HG03558 (cell line): Measurements from ENCODE around the gene GRAMD2B.
A peak's percentile ranks its signal among the peaks of the same experiment; 100 is the strongest.
"Not testable (repeated sequence)": the region's sequence is repeated elsewhere in the genome, so short reads cannot be mapped to it uniquely, and the experiment has no call there.

Experiments used
- ATAC-seq: cut with Tn5 transposase; IDR thresholded peaks from one replicate; pipeline ENCODE4 v1.9.1; 2021; ENCODE audit warnings: moderate number of reproducible peaks; ENCODE audit not compliant: unreplicated experiment; ENCODE audit errors: extremely low read depth

Gene GRAMD2B

DNA sequence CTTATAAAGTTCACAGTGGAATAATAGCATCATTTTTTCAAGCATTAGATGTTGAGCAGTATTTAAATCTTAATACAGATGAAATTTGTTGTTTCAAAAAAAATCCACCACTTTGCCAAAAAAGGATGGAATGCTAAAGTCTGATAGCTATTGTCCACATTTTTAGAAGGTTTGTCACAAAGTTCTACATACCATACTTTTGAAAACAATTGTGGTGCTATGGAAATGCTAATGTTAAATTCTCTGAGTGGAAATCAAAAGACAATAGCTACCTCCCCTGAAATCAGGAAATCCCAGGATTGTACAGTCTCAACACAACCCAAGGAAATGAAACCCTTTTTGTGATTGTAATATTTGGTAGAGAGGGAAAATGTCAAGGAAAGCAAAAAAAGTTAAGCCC lies 19.3 kb upstream of the GRAMD2B start:
- no peak for ATAC-seq

DNA sequence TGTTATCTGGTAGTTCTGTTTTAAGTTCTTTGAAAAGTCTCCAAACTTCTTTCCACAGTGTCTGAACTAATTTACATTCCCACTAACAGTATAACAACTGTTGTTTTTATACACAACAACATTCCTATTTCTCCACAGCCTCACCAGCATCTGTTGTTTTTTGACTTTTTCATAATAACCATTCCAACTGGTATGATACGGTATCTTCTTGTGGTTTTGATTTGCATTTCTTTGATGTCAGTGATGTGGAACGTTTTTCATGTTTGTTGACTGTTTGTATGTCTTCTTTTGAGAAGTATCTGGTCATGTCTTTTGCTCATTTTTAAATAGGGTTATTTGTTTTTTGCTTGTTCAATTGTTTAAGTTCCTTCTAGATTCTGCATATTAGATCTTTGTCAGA lies 12.6 kb upstream of the GRAMD2B start:
- no peak for ATAC-seq

DNA sequence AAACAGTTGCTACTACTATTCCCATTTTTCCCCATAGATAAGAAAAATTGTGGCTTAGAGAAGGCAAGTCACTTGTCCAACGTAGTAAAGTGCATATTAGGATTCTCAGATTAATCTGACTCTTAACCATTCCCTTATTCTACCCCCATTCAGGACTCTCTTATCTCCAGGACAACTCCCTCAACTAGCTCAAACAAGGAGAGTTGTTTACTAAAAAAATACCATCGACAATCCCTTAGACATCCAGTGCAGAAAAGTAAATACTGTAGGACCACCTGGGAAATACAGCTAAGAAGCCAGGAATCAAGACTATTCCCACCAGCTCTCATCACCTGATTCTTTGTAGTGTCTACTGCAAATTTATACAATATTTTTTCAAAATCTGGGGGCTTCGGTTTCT lies 9.4 kb upstream of the GRAMD2B start:
- ATAC-seq: no peak

DNA sequence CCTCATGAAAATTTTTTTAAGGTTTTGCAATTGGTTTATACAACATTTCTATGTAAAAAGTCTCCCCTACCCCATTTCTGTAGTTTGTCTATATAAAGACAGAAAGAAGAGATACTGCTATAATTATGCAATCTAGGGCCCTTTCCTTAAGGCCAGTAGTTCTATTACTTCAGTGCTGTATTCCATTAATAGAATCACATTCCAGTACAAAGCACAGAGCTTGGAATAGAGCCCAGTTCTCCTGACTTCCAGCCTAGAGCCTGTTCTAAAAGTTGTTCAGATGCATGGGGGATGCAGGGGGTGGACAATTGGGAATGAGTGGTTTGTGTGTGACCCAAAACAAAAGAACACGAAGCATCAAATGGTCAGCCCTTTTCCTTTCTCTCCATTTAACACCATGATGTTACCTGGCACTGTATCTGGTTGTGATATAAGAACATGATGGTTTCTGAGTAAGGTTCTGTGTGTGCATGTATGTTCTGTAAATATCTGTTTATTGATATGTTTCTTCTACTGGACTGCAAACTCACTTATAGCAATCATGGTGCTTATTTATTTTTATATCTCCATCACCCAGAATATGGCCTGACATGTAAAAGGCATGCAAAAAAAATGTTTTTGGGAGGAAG lies 8.2 kb upstream of the GRAMD2B start:
- ATAC-seq: no peak

DNA sequence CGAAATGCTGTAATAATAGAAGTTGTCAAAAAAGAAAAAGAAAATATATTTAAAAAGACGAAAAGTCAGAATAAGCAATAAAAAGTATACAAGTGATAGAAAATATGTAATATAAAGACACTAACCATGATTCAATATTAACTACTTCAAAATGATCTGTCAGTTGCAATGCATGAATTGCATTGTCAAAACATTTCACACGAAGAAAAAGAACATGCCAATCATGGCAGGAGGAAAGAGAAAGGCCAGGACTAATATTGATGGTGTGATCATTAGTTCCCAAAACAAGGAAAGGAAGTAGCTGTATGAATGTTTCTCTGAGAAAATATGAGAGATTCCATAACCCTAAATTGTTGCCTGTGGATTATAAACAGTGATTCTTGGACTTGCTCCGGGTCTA lies 7.4 kb upstream of the GRAMD2B start:
- ATAC-seq: no peak

DNA sequence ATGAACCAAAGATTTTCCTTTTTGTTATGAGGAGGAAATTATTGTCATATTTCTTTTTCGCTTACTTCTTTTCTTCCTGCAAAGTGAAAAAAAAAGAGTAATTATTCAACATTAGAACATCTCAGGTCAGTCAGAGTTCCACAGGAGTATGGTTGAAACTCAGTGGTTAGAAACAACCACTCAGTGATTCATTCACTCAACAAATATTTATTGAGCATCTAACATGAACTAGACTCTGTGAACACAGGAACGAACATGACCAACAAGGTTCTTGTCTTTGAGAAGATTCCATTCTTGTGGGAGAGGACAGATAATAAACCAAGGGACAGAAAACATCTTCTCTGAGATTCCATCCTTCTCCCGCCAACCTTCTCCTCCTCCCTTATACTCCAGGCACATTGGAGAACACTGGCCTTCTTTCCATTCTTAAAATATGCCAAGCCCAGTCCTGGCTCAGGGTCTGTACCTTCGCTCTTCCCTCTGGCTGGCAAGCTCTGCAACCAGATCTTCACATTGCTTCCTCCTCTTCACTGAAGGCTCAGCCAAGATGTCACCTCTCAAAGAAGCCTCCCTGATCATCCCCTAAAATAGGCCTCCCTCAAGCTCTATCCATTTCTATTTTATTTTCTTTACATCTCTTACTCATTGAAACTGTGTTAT lies 6.8 kb upstream of the GRAMD2B start:
- ATAC-seq: no peak

DNA sequence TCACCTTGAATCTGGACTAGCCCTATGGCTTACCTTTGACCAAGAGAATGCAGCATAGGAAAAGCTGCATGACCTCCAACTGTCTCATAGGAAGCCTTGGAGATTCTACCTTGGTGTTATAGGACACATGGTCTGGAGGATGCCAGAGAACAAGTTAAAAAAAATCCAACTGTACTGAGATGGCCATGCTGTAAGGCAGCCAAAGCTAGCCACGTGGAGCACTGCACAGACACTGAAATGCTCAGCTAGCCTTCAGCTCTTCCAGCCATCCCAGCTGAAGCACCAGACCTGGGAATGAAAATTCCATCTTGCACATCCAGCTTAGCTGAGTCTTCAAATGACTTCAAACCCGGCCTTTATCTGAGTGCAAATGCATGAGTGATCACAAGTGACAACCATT lies 6.0 kb upstream of the GRAMD2B start:
- ATAC-seq: no peak

DNA sequence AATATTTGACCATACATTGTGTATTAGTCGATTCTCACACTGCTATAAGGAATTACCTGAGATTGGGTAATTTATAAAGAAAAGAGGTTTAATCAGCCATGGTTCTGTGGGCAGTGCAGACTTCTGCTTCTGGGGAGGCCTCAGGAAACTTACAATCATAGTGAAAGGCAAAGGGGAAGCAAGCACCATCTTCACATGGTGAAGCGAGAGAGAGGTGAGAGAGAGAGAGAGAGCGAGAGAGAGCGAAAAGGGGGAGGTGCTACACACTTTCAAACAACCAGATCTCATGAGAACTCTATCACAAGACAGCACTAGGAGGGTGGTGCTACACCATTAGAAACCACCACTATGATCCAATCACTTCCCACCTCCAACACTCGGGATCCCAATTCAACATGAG lies 4.1 kb upstream of the GRAMD2B start:
- no peak for ATAC-seq

DNA sequence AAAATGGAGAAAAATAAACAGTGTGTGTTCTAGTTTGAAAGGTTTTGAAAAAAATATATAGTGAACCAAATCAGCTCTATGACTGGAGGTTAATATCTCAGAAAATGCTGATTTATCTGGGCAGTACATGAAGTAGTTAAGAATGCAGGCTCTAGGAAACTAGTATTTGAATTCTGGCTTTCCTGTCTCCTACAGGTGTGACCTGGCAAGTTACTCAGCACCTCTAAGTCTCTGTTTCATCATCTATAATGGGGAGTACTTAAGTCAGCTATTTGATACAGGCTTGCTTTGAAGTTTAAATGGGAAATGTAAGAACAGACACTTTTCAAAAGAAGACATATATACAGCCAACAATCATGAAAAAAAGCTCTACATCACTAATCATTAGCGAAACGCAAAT lies 5.2 kb downstream of the GRAMD2B start:
- ATAC-seq: no peak

DNA sequence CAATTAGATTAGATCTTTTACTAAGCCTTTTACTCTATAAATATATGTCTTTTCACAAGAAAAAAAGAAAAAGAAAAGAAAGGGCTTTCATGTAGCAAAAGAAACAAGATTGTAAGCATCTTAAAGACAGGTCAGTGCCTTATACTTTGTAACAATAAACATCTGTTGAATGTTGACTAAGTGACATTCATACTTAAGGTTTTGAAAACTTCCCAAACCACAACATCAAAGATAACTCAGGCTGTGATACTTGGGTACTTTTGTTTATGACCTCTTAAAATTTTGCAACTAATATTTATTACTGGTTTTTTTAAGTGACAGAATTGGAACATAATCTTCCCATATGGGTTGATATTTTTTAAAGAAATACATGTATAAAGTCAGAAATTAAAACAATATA lies 7.4 kb downstream of the GRAMD2B start:
- no peak for ATAC-seq

DNA sequence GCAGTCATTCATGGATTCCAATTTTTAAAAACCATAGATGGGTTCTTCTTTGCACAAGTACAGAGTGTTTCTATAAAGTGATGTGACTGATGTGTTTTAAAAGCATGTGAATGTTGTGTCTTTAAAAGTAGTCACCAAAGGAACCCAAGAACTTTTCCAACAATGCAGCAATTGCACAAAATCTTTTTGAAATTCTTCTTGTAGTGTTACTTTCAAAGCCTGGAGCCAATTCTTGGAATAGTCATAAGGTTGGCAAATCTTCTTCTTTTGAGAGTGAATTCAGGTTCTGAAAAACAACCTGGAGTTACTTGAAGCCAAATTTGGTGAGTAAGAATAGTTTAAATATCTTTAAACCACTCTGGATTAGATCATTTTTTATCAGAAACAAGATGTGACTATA lies 10.5 kb downstream of the GRAMD2B start:
- no peak for ATAC-seq

DNA sequence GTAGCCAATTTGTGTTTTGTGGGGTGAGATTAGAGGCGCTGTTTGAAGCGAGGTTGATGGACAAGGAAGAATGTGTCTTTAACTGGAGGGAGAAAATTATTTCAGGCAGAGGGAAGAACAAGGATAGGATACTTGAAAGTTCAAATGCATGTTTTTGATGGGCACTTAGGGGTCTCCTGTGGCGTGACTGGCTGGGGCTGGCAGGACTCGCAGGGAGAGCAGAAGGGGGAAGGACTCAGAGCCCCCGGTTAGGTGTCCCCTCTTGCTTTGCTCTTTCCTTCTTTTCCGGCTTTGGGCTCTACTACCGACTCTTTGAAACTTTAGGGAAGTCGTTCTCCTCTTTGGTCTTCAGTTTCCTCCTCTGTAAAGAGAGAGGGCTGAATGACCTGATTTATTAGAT lies 12.1 kb downstream of the GRAMD2B start:
- no peak for ATAC-seq

DNA sequence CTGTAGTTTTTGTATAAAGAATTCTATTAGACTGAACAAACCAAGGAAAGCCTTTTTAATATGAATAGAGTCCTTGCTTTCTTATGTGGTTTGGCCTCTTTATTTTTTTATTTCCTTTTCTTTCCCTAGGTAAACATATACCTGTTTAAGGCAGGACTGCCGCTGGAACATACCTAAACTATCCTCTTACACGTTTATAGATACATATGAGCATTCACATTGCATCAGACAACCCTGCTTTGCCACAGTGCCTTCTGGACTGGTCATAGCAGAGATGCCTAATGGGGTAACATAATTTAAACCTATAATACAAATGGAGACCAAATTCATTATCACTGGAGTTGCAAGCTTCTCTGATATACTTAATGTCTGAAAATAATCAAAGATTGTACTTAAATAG lies 12.5 kb downstream of the GRAMD2B start:
- ATAC-seq: no peak

DNA sequence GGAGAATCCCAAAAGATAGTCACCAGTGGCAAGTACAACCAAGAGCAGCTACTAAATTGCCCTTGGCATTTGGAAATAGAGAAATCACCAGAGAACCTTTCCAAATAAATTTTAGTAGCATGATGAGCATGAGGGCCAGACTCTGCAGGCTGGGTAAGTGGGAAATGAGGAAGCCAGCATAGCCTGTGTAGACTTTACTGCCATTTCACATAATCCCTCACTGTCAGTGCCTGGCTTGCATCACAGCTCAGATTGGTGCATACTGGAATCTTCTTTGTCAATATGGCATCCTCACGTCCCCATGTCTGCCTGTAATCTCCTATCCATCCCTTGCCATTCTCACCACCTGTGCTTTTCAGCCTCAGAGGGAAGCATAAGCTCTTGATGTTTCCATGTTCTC lies 14.5 kb downstream of the GRAMD2B start:
- no peak for ATAC-seq

DNA sequence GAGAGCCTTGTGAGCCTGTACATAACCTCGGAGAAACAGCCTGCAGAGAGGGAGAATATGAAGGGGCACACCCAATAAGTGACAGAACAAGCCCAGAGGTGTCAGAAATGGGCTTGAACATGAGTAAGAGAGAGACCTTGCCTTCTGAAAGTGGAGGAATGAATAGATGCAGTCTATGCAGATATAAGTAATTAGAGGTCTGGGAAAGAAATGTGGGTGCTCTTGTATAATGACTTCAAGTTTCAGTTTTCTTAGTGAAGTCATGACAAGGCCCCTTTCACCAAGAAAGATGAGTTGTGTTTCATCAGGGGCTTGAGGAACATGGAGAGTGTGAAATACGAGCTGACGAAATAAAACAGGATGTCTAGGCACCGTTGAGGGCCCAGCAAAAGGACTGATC lies 15.1 kb downstream of the GRAMD2B start:
- peak; percentile 81 for ATAC-seq

DNA sequence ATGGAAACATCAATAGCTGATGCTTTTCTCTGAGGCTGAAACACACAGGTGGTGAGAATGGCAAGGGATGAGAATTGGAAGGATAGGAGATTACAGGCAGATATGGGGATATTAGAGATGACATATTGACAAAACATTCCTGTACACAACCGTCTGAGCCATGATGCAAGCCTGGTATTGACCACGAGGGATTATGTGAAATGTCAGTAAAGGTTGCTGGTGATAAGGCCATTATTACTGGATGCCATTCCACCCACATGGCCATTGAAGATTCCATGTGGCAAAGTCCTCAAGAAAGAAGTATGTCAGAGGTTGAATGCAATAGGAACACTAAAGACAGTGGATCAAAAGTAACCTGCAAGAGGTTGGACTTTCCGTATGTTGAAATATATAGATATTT lies 15.7 kb downstream of the GRAMD2B start:
- no peak for ATAC-seq

DNA sequence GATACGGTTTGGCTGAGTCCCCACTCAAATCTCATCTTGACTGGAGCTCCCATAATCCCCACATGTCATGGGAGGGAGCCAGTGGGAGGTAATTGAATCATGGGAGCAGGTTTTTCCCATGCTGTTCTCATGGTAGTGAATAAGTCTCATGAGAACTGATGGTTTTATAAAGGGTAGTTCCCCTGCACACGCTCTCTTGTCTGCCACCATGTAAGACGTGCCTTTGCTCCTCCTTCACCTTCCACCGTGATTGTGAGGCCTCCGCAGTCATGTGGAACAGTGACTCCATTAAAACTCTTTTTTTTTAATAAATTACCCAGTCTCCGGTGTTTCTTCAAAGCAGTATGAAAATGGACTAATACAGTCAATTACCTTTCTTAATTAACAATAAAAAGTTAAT lies 16.5 kb downstream of the GRAMD2B start:
- ATAC-seq: not testable (repeated sequence)

DNA sequence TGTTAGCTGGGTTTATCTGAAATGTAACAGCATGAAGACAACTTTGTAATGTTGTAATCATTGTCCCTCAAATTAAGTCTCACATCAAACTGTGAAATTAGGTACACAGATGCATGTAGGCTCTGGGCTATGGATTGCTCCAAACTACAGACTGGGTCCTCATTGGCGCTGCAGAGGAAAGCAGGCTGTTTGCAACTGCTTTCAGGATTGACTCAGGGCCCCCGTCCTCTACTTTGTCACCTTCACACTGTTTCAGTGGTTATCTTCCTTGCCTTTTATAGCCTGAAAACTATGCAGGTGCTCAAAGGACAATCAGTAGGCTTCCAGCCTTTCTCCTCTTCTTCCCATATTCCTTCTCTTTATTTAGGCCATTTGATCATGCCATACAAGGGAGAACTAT lies 18.0 kb downstream of the GRAMD2B start:
- no peak for ATAC-seq

DNA sequence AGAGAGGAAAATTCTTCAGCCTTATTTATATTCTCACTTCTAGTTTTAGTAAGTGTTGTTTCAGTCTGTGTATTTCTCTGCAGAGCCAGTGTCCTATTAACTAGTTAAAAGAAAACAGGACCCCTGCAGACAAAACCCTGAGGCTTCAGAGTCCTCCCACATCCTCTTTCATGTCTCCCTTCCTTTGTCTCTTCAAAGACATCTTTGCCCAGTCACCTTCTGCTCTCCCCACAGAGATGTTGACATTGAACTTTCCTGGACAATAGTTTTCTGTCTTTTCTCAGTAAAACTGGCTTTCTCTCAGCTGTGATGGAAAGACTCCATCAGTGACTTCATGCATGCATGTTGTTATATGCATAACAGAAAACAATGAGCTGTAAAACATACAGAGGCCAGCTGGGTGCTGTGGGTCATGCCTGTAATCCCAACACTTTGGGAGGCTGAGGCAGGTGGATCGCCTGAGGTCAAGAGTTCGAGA lies 20.2 kb downstream of the GRAMD2B start:
- peak; percentile 92 for ATAC-seq

DNA sequence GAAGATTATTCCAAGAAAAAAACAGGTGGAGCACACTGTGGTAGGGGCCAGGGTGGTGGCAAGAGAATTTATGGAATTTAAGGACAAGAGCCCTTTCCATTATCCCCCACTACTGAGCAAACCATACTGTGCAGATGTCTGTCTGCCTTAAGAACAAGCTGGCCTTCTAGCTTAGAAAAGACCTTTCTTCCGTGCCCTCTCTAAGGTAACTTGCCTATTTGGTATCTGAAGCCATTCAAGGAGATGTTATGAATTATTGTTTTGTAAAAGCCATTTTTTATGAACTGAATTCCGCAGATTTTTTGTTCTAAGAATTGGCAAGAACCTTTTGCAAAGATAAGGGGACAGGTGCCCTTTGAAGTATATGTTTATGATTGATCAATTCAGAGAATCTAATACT lies 20.9 kb downstream of the GRAMD2B start:
- ATAC-seq: no peak

DNA sequence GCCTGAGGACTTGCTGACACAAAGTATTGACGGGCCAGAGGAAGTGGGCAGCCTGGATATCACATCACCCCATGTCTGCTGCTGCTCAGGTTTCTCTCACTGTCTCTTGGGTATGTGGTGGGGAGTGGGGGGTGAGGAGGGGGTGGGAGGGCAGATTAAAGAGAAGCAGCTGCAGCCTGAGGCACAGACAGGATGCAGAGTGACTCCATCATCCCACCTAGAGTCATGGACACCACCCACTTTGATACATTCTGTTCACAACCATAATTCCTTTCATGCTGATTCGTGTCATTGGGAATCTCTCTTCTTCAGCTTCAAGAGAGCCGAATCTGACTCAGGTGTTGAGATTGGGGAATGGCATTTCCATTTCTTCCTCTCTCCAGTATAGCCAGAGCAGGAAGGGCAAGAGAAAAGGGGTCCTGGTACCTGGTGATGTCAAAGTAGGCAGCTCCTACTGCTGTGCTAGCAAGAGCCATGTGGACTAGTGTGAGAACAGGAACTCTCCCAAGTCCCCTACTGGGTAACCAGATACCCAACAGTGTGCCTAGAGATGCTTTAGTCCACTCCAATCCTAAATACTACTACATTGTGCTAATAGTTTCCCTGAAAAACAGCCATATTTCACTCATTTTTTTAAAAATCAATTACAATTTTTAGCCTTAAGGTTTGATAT lies 22.4 kb downstream of the GRAMD2B start:
- no peak for ATAC-seq
